CD4-positive, alpha-beta T cell treated with Interleukin-4 for 4 hours (primary cell): ENCODE measurements around the gene NEK10.

Source experiments
- DNase-seq: peaks from one replicate; pipeline ENCODE4 v3.0.0-alpha.2; 2020

NEK10 gene

DNA sequence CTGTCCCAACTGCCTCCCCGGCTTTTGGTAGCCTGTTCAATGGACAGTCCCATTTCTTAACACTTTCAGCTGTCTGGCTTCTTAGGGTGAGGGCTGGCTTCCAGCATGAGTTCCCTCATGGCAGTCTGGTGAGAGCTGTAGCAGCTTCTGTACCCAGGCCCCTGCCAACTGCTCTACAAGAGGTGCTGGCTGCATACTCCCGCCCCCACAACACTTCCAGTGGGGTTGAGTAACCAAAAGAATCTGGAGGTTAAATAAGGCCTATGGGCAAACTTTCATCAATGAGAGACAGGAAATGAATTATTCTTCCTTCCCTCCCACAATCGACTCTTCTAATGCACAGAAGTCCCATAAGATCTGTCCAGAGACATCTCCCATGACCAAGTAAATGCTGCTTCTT lies 145.0 kb downstream of the NEK10 start:
- DNase-seq: no peak

DNA sequence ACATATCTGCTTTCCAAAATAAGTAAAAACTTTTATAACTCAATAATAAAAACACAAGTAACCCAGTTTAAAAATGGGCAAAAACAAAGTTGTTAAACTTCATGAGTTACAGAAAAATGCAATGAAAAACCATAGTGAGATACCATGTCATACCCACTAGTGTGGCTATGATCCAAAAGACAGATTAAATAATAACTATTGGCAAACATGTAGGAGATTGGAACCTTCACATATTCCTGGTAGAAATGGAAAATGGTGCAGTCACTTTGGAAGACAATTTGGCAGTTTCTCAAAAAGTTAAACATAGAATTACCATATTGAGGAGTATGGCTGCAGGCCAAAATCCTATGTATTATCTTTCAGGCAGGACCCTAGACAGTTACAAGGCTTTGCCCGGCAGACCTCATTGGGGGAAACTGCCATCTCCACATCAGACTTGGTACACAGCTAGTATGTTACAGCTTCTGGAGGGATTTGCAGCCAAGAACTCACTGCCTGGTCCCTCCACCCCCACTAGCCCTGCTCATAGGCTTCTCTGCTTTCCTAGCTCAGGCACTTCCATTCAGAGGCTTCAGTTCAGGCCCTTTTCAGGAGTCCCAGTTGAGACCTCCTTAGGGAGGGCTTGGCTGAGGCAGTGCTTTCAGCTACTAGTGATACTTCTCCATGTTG lies 147.8 kb downstream of the NEK10 start:
- DNase-seq: no peak

DNA sequence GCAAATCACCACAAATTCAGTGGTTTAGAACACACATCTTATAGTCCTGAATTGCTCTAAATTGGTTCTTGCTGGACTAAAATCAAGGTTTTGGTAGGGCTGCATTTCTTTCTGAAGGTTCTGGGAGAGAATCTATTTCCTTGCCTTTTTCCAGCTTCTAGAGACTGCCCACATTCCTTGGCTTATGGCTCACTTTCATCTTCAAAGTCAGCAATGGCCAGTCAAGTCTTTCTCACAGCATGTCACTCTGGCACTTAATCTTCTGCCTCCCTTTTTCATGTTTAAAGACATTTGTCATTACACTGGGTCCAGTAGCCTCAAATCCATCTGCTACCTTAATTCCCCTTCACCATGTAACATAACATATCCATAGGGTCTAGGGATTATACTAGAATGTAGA lies 149.0 kb downstream of the NEK10 start:
- no peak for DNase-seq

DNA sequence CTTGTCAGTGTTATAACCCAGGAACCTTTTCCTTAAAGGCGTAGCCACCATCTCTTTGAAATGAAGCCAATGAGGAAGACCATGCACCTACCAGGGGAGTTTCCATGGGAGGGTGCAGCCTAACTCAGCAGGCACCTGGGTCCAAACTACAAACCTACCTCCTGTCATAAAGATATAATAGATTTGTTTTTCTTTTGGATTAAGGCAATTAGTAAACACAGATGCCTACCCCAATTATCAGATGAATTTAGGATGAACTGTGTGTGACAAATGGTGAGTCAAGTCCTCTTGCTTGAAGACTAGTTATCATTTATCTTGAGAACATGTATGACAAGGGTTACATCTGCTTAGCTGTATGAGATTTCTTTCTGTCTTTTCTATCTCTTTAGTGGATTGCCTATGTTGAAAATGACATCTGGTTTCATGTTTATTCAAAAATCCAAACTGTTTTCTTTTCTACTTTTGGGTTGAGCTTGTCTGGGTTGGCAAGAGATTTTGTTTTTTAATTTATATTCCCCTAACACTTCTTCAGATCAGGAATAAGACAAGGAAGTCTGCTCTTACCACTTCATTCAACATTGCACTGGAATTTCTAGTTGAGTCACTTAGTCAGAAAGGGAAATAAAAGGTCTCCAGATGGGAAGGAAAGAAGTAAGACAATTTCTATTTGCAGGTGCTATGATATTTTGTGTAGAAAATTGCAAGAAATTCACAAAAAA lies 149.9 kb downstream of the NEK10 start:
- no peak for DNase-seq

DNA sequence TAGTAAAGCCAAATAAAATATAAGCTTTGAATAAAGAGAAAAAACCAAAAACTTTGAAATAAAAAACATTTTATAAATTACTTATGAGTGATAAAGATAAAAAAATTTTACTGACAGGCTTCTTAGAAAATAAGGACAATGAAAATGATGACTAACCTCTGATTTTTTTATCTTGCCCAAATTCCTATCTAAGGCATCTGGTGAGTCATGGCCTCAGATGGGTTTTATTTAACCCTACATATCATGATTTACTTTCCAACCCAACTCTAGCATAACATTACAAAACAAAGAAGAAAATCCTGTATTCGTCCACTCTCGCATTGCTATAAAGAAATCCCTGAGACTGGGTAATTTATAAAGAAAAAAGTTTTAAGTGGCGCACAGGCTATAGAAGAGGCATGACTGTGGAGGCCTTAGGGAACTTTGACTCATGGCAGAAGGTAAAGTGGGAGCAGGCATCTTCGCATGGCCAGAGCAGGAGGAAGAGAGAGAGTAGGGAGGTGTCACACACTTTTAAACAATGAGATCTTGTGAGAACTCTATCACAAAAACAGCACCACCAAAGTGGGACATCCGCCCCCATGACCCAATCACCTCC lies 152.1 kb downstream of the NEK10 start:
- DNase-seq: no peak

DNA sequence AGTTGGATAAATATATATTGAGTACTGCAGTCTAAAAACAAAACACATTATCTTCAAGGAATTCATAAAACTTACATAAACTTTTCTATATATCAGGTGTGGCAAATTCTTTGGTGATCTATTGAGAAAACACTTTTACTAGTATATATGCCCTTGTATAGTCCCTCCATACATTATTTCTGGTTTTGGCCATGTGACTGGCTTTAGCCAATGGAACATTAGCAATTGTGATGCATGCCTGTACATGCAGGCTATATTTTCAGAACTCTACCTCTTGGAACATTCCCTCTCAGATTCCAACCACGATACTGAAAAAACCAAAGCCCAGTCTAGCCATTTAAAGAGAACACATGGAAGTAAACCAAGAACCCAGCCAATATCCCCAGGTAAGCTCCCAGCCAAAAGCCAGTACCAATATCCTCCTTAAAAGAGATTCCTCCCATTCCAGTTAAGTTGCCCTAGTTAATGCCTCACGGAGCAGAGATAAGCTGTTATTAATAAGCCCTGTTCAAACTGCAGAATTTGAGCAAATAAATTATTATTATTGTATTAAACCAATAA lies 152.8 kb downstream of the NEK10 start:
- no peak for DNase-seq

DNA sequence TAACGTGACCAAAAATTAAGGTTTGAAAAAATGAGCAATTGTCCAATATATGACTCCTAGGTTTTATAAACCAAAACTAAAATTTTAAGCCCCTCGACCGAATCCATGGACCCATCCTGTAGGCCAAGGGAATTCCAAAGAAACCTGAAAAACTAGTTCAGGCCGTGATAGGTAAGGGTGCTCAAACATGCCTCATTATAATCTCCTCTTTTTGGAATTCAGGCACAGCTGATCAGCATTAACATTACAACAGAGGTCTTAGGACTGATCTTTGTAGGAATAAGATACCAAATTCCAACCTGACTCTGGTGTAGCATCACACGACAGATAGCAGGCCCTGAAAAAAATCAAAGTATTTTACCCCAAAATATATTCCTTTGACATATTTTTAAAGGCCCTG lies 155.7 kb downstream of the NEK10 start:
- DNase-seq: no peak

DNA sequence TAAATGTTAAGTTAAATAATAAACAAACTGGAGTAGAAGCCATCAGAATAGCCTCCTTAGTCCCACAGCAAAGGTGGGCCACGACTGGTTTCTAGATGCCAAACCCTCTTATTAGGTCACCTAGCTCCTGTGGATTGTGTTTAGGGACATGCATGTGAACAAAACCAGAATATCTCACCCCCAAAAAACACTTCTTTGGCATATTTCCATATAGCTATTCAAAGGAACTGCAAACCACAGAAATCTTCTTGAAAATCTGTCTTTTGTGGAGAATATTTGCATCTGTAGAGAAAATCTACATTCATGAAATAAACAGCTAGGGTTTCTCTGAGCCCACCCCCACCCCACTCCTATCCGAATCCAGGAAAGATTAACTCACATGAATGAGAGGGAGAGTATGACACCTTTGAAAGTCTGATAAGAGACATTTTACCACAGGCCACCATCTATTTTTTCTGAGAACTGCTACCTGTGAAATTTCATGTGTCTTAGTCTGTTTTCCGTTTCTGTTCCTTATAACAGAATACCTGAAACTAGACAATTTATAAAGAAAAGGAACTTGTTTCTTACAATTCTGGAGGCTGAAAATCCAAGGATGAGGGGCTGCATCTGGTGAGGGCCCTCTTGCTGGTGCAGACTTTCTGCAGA lies 159.4 kb downstream of the NEK10 start:
- DNase-seq: no peak

DNA sequence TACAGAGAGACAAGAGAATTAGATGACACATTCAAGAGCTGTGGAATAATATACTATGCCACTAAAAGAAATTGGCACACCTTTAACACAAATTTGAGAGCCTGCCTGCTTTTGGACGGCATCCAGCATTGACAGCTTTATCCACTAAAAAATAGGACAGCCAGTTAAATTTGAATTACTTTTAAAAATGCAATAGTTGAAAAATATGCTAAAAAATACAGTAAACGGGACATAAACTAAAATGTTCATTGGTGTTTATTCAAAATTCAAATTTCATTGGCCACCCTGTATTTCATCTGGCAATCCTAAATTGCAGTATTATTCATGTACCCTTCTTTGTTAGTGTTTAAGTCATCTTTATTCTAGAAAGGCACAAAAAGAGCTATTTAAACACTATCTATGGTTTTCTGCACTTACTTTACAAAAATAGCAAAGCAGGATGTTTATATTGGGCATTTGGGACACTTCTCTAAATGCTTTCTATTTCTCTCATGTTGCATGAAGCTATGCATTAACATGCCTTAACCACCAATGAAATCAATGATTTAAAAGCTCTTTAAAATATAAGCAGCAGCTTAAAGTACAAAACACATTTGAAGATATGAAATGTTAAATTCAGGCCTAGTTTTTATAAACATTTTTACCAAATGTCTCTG lies 160.1 kb downstream of the NEK10 start:
- DNase-seq: no peak

DNA sequence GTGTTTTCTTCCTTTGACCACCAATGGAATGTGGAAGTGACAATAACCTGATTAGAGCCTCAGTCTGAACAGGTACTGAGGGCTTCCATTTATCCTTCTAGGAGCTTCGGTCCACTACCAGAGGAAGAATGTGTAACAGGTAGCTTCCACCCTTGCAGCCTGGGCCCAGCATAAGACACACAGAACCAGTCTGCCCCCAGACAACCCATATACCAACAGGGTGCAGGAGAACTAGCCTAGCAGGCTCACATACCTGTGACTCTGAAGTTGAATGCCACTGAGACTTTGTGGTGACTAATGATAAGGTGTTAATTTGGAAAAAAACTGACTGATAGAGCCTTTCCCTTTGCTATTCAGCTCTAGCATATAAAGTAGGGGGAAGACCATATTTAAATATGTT lies 166.2 kb downstream of the NEK10 start:
- no peak for DNase-seq

DNA sequence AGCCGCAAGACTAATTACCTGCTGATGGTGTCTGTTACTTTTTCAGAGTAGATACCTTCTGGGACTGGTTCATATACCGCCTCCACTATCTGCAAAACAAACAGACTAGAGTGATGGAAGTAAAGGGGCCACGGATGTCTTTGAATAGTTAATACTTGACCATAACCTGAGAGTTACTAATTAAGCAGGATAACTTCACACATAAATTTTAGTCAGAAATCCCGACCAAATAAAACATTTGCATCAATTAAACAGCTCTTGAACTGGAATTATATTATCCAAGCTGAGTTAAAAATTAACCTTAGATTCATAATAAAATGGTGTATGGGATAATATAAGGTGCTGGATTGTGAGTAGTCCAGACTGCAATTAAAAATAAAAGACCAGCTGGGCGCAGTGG lies 167.7 kb downstream of the NEK10 start:
- DNase-seq: no peak

DNA sequence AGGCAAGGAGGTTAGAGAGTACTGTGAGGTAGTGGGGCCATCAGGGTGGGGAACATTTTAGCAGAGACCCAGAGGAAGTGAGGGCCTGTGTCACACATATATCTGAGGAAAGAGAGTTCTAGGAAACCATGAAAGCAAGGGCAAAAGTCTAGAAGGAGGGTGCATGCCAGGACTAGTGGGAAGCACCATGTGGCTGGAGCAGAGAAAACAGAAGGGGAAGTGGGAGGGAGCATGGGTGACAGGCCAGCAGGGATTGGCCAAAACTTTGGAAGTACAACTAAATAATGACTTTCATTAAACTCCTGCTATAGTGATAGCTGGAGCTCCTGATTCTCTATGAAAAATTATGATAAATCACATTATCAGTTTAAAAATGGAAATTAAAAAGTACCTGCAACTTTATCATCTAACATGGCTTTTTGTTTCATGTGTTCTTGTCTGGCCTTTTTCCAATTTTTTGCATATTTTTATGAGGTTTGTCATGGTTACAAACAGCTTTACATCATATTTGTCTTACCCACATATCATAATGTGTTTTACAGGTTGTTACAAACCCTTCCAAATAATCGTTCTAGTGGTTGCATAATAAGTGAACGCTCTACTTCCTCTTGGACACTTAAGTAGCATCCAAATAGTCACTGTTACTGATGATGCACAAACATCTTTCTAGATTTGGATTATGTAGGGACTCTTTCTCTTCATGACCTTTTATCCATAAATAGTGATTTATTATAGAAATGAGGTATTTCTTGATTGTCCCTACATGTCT lies 168.3 kb downstream of the NEK10 start:
- no peak for DNase-seq

DNA sequence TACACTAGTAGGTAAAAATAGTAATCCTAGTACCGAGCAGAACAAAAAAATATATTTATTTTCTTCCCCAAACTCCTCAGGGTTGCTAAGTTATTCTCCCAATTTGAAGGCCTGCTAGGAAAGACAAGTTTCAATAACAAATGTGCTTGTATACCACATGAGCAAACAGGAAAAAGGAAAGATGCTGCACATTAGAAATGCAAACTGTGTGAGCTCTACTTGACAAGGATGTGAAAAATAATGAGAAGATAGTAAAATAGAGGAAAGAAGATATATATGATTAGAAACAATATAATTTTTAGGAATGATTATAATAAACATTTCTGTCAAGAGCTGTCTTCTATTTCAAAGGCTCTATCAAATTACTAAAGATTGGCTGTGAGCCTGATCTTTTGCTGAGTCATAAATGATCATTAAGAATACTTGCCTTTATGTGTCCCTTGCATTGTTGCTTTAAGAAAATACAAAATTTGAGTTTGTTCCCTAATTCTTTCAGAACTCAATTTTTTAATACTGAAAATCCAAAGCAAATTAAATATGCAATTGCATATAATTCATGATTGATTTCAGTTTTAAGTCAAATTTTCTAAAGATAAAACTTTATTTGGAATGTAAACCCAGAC lies 174.2 kb downstream of the NEK10 start:
- DNase-seq: no peak

DNA sequence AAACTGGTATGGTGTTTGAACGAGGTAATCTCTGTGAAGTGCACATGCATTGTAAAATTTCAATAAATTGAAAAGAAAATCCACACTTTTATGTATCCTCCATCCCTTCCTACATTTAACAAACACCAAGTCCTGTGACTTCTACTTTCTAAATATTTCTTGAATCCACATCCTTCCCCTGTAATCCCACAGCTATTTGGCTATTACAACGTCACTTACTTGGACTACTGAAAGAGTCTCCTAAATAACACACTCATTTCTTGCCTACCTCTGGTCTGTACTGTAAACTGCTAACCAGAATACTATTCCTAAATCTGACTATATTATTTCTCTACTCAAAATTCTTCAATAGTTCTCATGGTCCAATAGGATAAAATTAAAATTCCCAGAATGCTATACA lies 176.1 kb downstream of the NEK10 start:
- DNase-seq: no peak

DNA sequence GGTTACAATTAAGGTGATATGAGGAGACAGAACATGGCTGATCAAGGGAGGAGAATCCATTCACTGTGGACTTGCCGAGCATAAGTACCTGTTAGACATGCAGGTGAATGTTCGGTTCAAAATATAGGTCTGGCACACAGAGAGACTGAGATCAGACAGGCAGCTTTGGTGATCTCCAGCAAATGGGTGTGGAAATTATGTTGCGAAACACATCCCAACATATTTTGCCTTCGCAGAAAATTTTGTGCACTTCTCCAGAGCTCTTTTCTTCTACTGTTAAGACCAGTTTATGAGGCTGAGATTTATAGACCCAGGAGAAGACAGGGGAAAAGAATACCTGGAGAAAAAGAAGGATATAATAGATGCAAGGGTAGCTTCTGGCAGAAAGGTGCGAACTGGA lies 183.2 kb downstream of the NEK10 start:
- no peak for DNase-seq

DNA sequence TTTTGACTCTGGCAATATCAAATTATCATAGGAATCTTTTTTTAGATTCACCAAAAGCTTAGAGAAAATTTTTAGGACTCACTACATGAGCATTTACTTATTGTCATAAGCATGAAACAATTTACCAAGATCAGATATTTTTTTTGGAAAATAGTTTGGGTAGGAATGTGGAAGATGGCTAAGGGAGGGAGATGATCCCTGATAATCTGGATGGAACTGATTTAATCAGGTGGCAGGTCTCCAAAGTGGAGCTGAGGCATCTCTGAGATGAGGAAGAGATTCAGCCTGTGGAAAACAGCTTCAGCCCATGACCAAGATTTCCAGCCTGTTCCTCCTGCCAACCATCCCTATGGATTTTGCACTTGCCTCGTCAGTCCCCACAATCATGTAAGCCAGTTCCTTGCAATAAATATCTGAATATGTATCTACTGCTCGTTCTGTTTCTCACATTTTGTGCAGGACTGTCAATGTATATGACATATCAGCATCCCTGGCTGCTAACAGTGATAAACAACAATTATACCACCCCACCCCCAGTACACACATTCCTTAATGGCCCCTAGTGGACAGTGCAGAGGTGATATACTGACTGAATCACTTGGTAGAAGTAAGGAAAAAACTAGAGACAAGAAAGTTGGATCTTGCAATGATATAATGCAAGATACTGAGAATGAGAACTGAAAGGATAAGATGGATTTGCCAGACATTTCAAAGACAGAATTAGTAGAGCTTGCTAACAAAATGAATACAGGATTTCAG lies 183.8 kb downstream of the NEK10 start:
- DNase-seq: no peak

DNA sequence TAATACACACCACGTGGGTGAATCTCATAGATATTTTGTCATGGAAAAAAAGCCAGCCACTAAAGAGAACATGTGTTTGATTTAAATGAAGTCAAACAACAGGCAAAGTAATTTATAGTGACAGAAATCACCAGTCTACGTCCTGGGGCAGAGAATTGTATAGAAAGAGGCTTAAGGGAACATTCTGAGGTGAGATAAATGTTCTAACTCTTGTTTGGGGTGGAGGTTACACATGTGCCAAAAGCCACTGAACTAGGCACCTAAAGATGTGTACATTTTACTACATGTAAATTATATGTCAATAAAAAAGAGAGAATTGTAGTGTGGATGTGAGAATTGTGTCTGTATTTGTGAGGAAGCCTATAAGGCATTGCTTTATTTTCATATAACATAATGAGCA lies 184.9 kb downstream of the NEK10 start:
- DNase-seq: no peak

DNA sequence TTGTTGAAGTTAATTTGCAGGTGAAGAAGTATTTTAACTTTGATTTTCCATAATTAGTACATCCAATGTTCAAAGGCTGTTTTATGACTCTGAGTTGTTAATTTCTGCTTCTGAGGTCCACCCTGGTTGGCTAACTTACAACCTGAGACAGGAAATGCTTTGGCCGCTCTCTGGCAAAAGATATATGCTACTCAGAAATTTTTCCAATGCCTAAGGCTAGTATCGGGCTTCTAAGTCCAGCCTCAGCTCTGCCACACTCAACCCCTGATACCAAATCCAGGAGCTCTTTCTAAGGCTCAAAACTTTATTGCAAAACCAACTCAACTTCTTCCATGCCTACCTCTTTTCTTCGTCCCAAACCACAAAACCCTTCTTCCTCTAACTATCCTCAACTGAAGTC lies 192.9 kb downstream of the NEK10 start:
- no peak for DNase-seq

DNA sequence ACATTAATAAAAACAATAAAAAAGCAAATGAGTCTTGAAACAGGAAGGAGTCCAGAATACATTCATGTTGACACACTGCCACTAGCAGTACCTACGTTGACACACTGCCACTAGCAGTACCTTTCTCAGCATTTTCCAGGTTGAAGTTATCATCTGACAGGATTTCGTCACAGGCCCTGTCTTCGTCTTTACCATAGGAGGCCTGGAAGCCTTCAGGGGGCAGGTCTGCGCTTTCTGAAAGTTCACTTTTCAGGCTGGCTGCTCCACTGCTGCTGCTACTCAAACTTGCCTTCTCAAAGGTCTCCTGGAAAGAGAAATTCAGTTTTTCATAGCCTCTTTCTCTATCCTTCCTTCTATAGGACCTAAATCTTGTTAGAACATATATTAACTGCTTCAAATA lies 194.7 kb downstream of the NEK10 start:
- DNase-seq: no peak

DNA sequence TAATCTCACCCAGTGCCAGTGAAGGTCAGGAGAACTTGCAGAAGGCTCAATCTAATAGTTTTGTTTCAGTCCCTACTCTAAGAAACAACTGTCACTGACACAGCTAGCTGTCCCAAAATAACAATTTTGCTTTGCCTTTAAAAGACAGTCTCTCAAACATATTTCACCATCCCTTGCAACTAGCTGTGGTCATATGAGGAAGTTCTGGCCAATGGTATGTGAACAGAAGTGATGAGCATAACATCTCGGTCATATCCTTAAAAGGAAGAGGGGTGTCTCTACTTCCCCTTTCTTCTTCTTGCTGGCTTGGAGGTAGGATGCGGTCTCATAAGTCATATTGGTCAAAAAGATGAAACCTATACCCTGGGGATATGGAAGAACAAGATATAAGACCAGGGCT lies 198.1 kb downstream of the NEK10 start:
- no peak for DNase-seq

DNA sequence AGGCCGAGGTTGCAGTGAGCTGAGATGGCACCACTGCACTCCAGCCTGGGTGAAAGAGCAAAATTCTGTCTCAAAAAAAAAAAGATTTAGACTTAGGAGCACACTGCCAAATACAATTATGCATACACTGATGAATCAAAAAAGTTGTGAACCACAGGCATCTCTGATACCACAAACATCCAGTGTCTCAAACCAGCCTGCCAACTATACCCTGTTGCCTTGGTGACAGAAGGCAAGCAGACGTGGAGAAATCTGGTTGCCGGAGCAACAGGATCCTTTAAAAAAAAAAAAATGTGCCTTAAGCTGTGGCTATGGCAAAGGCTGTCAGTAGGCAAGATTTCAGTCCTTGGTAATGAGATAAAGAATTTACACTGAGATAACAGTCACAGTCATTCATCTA lies 202.3 kb downstream of the NEK10 start:
- DNase-seq: no peak
